D721Med (cell line): Measurements from ENCODE around the gene OXT.

Experiments
- DNase-seq: peaks from one replicate; pipeline ENCODE4 v3.0.0; 2011; ENCODE audit warnings: low spot score; ENCODE audit not compliant: insufficient read length
- FAIRE-seq: peaks from 2 replicates; lab custom pipeline; 2011; peaks lifted over from hg19 to GRCh38; lab: Jason Lieb, UNC
- CTCF ChIP-seq: IDR thresholded peaks from 2 replicates; pipeline ENCODE4 v1.5.1; 2012; ENCODE audit warnings: mild to moderate bottlenecking, control low read depth; ENCODE audit not compliant: insufficient read depth; ENCODE audit errors: missing control alignments

The OXT gene

GRCh38 chr20:3084283-3084985, 13.0 kb downstream of the OXT start, which contains the start of gene AVP:
AVP (minus strand) TSS chr20:3084724; CDS start chr20:3084674, 50 bp downstream.
- DNase-seq (no peak), FAIRE-seq (no peak)
- no peak for TF ChIP-seq CTCF

- TF ChIP-seq CTCF, result no peak
- DNase-seq (no peak), FAIRE-seq (no peak)
These were observed 13.6 kb downstream of the OXT start for GRCh38 chr20:3084986-3085360.

- DNase-seq (no peak), FAIRE-seq (no peak)
- TF ChIP-seq CTCF, result no peak
These were observed 14.2 kb downstream of the OXT start for GRCh38 chr20:3085571-3086072.

GRCh38 chr20:3088031-3088430, 16.6 kb downstream of the OXT start:
- no peak for TF ChIP-seq CTCF
- no peak for FAIRE-seq

GRCh38 chr20:3090565-3090964, 19.1 kb downstream of the OXT start:
- no peak for FAIRE-seq
- DNase-seq, result no peak

More at GRCh38 chr20:3088031-3088430, 16.6 kb downstream of the OXT start:
- DNase-seq, result no peak

GRCh38 chr20:3092611-3093379, 21.4 kb downstream of the OXT start:
- no peak for TF ChIP-seq CTCF
- no peak for DNase-seq
- FAIRE-seq, result no peak

More at GRCh38 chr20:3090565-3090964, 19.1 kb downstream of the OXT start:
- TF ChIP-seq CTCF, result no peak
